Peyer's patch (tissue), 4 donors: ENCODE data around the gene GFOD1. TPM values are rescaled to one million over a fixed set of nuclear protein-coding genes. Genes with fewer than 3 reads are reported as not detected.

Experiments
- DNase-seq, 3 donors: peaks; one replicate each; pipeline ENCODE4 v3.0.0-alpha.2; 2017 to 2019
- H3K27ac ChIP-seq, 4 donors: fragments of 200-600 bp; sonication (generic); one replicate each; pipeline ENCODE4 v1.5.1; 2016 to 2019
- H3K27me3 ChIP-seq, 2 donors: fragments of 200-600 bp; sonication (generic); one replicate each; pipeline ENCODE4 v1.5.1; 2019
- H3K36me3 ChIP-seq, 3 donors: fragments of 200-600 bp; sonication (generic); one replicate each; pipeline ENCODE4 v1.5.1; 2016 to 2019
- H3K4me1 ChIP-seq, 4 donors: fragments of 200-600 bp; sonication (generic); one replicate each; pipeline ENCODE4 v1.5.1; 2016 to 2019
- H3K4me3 ChIP-seq, 4 donors: fragments of 200-600 bp; sonication (generic); 1 replicate in 3 of 4; 2 replicates in 1 of 4; pipeline ENCODE4 v1.5.1; 2016 to 2019; ENCODE audit warnings: mild to moderate bottlenecking in 1 of 4
- H3K9me3 ChIP-seq, 4 donors: fragments of 200-600 bp; sonication (generic); one replicate each; pipeline ENCODE4 v1.5.1; 2016 to 2019; ENCODE audit warnings: mild to moderate bottlenecking in 1 of 4
- CTCF ChIP-seq, 6 experiments: fragments of 450-650 bp in 4 of 6; fragments of 200-600 bp in 2 of 6; sonication (generic) in 1 of 6; IDR thresholded peaks; one replicate each; pipeline ENCODE4 v1.5.1; 2017 to 2019; ENCODE audit warnings: antibody characterized with exemption in 6 of 6, mild to moderate bottlenecking in 3 of 6, moderate library complexity in 1 of 6
- POLR2A ChIP-seq, 2 donors: fragments of 450-650 bp; IDR thresholded peaks; one replicate each; pipeline ENCODE4 v1.5.1; 2017; ENCODE audit warnings: antibody characterized with exemption in 2 of 2, mild to moderate bottlenecking in 2 of 2, moderate library complexity in 2 of 2
- total RNA-seq, 4 donors: library from RNA; depleted of rRNA; stranded (reverse); fragments of >200 nt; gene quantifications; one replicate each; pipeline ENCODE4 v1.1.0, GENCODE V29; 2016

GFOD1 gene
- total RNA-seq, 4 donors from 2014 or later, result 10.7 to 24.2 (median 17.6) TPM

- no peaks in the 10 kb centered on the region for H3K27me3 ChIP-seq
- H3K4me1 ChIP-seq, result peaks cover 0 to 17% (median 0%) of the 10 kb centered on the region in 4 donors
- TF ChIP-seq POLR2A (IDR thresholded peaks at IDR 0.05) (no peak), CTCF (IDR thresholded peaks at IDR 0.05) (no peak)
- no peak for DNase-seq
- H3K36me3 ChIP-seq, result peaks cover 0 to 9% (median 0%) of the 10 kb centered on the region in 3 donors
- H3K9me3 ChIP-seq, result no peaks in the 10 kb centered on the region
- no peak overlapping the region for H3K27ac ChIP-seq
- H3K4me3 ChIP-seq, result no peak overlapping the region
Measured at GRCh38 chr6:13470238-13471140, 16.9 kb downstream of the GFOD1 start.

- no peak overlapping the region for H3K27ac ChIP-seq
- H3K9me3 ChIP-seq, result no peaks in the 10 kb centered on the region
- no peaks in the 10 kb centered on the region for H3K27me3 ChIP-seq
- peaks cover 0 to 9% (median 0%) of the 10 kb centered on the region in 3 donors for H3K36me3 ChIP-seq
- DNase-seq, result no peak
- peaks cover 0 to 17% (median 0%) of the 10 kb centered on the region in 4 donors for H3K4me1 ChIP-seq
- TF ChIP-seq POLR2A (IDR thresholded peaks at IDR 0.05), result no peak
- TF ChIP-seq CTCF (IDR thresholded peaks at IDR 0.05), result no peak
- H3K4me3 ChIP-seq, result no peak overlapping the region
Measured at GRCh38 chr6:13469693-13470092, 17.7 kb downstream of the GFOD1 start.

DNA sequence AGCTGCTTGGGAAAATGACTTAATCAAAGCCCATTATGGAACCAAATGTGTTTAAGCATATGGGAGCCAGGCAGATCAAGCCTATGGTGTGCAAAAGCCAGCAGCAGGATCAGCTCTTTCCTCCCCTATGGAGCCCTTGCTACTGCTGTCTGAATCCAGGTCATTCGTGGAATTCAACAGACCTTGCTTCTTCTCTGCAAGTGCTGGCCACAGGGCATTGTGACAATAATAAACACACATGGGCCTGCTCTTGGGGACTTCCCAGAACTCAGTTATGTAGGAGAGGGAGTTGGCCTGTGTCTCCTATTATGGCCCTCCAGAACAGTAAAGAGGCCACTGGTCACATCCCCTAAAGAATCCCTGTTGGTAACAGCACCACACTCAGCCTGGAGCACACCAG is 18.6 kb downstream of the GFOD1 start:
- H3K9me3 ChIP-seq, result no peaks in the 10 kb centered on the region
- no peak for TF ChIP-seq POLR2A (IDR thresholded peaks at IDR 0.05)
- no peak for TF ChIP-seq CTCF (IDR thresholded peaks at IDR 0.05)

DNA sequence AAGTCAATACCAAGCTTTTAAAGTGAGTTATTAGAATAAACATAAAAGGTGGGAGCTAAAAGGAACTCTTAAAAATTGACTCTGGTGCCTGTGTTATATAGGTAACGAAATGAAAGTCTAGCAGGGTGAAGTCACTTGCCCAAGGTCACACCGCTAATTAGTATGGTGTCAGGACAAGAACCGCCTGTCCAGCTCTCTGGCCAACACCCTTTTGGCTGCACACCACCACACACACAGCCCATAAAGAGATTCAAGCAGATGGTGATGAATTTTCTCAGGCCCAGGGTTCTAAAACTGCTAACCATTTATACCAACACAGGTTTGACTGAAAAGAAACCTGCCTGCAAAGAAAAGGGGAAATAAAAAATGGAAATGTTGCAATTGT is 20.2 kb downstream of the GFOD1 start:
- H3K36me3 ChIP-seq, result peaks cover 0 to 9% (median 0%) of the 10 kb centered on the region in 3 donors
- no peak overlapping the region for H3K4me3 ChIP-seq
- no peaks in the 10 kb centered on the region for H3K9me3 ChIP-seq
- no peak overlapping the region for H3K27ac ChIP-seq
- H3K27me3 ChIP-seq, result no peaks in the 10 kb centered on the region
- peaks cover 0 to 22% (median 0%) of the 10 kb centered on the region in 4 donors for H3K4me1 ChIP-seq
- TF ChIP-seq CTCF (IDR thresholded peaks at IDR 0.05) (no peak), POLR2A (IDR thresholded peaks at IDR 0.05) (no peak)
- no peak for DNase-seq

More for the DNA sequence above, 18.6 kb downstream of the GFOD1 start:
- no peak overlapping the region for H3K27ac ChIP-seq
- H3K4me1 ChIP-seq, result peaks cover 0 to 17% (median 0%) of the 10 kb centered on the region in 4 donors
- H3K27me3 ChIP-seq, result no peaks in the 10 kb centered on the region
- DNase-seq, result no peak
- H3K4me3 ChIP-seq, result no peak overlapping the region
- H3K36me3 ChIP-seq, result peaks cover 0 to 9% (median 0%) of the 10 kb centered on the region in 3 donors

DNA sequence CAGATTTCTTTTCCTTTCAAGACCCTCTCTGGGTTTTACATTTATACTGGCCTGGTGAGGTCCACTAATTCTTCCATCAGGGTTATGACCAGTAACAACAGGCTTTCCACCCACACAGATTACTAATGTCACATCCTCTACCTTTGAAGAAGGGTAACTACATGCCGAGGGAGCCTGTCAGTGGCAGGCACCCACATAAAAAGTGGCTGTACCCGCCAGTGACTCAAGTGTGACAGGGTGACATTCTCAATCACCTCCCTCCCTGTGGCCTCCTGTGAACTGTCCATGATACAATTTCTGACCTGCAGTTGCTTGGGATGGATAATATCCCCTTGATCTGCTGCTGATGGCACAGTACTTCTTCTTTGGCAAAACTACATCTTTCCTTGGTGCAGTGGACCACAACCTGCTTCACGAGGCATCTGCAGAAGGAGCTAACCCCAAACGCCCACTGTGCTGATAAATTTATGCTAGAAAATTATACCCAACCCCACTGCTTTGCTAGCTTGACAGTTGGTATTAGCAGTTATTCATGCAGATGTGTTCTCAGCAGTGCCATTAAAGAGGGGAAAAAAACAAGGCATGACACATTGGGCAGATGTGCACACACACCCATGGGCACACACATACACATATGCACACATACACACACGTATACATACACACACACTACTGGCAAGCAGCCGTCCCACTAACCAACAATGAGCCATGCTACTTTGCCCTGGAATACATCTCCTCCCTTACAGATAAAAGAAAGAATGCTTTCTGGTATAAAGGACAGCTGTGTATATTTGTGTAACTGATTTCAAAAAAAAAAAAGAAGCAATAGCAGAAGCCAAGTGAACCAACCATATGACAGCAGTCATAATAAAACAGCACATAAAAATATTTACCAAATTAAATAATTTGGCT is 20.8 kb downstream of the GFOD1 start:
- Histone ChIP-seq H3K36me3 (peaks cover 0 to 9% (median 0%) of the 10 kb centered on the region in 3 donors), H3K27me3 (no peaks in the 10 kb centered on the region)

More for the DNA sequence above, 20.8 kb downstream of the GFOD1 start:
- no peak for TF ChIP-seq POLR2A (IDR thresholded peaks at IDR 0.05)
- TF ChIP-seq CTCF (IDR thresholded peaks at IDR 0.05), result no peak
- Histone ChIP-seq H3K27ac (no peak overlapping the region), H3K4me1 (peaks cover 0 to 22% (median 0%) of the 10 kb centered on the region in 4 donors), H3K9me3 (no peaks in the 10 kb centered on the region), H3K4me3 (no peak overlapping the region)
- DNase-seq, result no peak
